ENCODE measurements around the gene SCUBE3.

Gene SCUBE3

GRCh38 chr6:35275744-35276260 lies 62.0 kb downstream of the SCUBE3 start:
- no peak for DNase-seq

GRCh38 chr6:35278708-35279107 lies 65.0 kb downstream of the SCUBE3 start:
- DNase-seq: no peak

DNA sequence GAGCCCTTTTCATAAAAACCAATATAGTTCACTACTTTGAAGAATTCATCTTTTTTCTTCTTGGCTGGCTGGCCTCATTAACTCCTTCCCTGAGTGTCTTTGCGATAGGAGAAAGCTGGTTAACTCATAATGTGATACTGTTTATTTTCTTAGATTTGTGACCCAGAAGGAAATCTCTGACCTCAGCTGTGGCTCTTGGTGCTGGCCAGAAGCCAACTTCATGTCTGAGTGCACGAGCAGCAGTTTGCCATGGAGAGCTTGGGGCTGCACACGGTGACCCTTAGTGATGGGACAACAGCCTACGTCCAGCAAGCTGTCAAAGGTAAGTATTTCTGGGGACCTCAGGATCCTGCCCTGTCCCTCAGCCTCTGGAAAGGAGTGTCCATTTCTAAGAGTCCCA lies 67.1 kb downstream of the SCUBE3 start:
- no peak for DNase-seq

DNA sequence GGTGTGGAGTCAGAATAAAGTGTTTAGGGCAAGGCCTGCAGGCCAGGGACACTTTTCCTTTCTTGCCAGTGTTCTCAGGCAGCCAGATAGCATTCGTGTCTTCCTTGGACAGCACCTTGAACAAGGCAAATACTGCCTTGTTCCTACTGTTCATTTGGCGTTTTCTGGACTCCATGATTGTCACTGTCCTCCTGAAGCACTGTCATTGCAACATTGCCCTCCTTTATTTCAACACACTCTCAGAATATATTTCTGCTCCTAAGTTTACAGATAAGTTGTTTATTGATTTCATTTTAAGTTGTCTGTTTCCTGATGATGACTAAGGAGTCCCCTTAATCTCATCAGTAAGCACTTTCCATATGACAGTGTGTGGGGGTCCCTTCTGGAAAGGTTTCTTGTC lies 68.7 kb downstream of the SCUBE3 start:
- DNase-seq: no peak

DNA sequence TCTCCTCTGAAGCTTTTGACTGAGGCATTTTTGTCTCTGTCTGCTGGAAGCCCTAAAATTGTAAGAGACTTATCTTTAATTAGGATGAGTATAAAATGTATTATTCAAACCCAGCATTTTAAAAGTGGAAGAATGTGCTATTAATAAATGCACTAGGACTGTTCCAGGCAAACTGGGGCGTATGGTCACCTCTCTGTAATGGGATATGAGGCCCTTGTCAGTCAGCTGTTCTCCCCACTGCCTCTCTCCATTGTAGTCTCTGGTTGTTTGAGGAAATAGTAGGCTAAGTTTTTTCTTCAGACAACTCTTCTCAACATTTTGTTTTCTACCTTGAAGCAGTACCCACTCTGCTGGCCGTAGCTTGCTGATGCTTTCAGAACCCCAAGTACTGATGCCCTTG lies 69.6 kb downstream of the SCUBE3 start:
- DNase-seq: no peak

DNA sequence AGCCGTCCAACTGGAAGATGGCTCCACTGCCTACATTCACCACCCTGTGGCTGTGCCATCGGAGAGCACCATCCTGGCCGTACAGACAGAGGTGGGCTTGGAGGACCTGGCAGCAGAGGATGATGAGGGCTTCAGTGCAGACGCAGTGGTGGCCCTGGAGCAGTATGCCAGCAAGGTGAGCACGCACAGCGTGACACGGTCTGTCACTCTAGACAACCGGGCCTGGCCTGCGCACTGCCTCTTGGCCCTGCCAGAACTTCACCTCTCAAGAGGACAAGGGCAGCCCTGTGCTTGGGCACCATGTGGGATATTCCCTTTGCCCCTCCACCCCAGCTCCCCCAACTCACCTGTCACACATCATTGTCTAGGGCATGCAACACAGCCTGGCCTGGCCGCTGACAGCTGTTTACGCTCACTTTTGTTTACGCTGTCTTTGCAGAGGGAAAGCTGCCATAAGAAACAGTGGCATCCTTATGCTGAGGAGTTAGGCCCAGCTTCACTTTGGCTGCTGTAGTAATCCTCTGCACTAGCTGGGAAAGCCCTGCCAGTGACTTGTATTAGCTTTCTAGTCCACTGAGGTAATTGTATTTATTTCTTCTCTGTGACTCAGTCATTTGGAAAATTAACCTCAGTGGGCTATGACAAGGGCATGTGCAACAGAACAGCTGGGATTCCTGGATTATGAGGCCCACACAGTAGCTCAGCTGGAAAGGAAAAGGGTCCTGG lies 74.1 kb downstream of the SCUBE3 start:
- DNase-seq: no peak

DNA sequence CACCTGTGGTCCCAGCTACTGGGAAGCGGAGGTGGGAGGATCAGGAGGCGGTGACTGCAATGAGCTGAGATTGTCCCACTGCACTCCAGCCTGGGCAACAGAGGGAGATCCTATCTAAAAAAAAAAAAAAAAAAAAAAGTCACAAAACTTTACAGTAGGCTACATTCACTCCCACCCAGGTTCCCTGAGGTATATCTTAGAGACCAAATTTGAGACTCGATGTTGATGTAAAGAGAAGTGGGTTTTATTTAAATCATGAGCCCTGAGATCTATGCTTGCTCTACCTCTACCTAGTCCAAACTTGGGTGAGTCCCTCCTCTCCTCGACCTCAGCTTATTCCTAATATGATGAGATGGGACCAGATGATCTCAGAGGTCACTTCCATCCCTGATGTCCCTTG lies 75.1 kb downstream of the SCUBE3 start:
- DNase-seq: no peak

- no peak for DNase-seq
These were observed 77.7 kb downstream of the SCUBE3 start for GRCh38 chr6:35291491-35291890.

GRCh38 chr6:35292494-35292893 lies 78.7 kb downstream of the SCUBE3 start:
- DNase-seq: no peak

GRCh38 chr6:35293681-35294080 lies 79.9 kb downstream of the SCUBE3 start:
- no peak for DNase-seq

- peak; percentile 16 for DNase-seq
These were observed 80.7 kb downstream of the SCUBE3 start for GRCh38 chr6:35294308-35294945.

GRCh38 chr6:35295036-35295435 lies 81.3 kb downstream of the SCUBE3 start:
- DNase-seq: no peak

DNA sequence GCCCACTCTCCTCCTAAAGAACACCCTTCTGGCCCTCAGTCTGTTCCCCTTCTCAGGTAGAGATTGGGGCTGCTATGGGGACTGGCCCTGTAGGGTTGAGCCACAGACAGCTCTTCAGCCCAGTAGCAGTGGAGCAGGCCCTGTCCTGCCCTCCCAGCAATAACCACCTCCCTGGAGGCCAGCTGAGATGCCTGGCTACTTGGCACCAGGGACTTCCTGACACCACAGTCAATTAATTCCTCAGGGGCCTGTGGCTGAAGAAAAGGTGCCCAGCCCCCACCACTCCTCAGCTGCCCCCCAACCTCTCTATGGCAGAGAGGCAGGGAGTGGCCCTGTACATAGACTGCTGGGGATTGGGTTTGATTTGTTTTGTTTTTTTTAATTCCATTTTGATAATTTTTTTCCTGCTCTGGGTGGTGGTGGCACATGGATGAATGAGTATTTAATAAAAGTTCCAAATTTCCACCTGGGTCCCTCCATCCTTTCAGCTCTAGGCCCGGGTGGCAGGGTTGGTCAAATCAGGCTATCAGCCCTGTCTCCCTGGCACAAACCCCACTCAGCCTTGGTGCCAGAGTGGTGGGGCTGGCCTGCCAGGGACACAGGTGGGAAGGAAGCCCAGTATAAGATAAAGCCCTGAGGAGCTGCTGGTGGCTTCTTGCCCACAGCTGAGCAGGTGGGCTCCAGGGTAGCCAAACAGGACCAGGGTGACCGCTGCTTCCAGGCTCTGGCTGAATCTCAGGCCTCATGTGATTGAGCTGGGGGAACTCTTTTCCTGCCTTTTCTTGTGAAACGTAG lies 82.0 kb downstream of the SCUBE3 start:
- DNase-seq: no peak

GRCh38 chr6:35296931-35297600 lies 83.3 kb downstream of the SCUBE3 start:
- DNase-seq: no peak

DNA sequence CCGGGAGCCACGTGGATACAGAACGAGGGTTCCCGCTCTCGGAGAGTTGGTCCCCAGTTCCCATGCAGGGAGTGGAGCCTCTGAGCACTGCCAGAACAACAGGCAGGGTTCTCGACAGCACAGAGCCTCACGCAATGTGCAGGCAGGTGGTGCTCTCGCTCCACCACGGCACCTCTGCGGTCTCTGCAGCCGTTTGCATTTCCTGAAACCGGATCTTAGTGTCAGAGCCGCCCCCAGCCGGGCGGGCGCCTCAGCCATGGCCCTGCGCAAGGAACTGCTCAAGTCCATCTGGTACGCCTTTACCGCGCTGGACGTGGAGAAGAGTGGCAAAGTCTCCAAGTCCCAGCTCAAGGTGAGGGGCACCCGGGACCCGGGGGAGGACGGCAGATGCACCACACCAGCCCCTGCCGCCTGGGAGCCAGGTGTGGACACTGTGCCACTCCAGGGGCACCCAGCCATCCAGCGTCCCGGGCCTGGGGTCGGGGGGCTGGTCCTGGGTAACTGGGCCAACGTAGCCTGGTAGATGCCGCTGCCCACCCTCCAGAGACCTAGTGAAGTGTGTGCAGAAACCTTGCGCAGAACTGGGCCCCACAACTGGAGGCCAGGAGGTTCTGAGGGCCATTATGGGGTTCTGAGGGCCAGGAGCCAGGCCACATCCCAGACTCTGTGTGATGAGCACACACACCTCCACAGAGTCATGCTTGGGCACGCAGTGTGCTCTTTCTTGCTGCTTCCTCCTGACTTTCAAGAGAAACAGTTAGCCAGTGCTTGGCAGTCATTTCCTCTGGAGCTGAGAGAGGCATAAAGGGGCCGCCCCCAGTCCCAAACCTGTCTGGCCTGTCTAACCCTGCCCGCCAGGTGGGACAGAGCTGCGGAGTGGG lies 84.1 kb downstream of the SCUBE3 start, which contains the start of gene DEF6:
Gene DEF6, plus strand, starts transcription at position 218 of the 881 bp plus-strand sequence. Its CDS starts 39 bp downstream, at position 257.
- peak; percentile 47 for DNase-seq

DNA sequence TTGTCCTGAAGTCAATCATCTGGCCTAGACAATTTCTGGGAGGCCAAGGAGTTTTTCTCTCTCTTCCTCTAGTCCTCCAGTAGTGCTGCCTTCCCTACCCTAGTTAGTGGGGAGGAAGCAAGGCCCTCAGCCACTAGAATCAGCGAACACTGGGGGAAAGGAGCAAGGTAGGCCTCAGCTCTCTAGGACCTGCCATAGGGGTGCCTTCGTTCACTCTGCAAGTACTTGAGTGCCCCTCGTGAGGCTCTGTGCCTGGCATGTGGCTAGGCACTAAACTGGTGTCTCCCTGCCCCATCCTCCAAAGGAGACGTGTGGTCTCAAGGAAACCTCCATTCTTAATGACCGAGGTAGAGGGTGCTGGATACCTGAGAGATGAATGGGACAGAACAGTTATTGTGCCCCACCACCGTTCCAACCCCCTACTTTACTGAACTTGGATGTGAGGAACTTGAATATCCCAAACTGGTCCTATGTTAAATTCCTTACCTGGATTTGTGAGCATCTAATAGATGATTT lies 84.9 kb downstream of the SCUBE3 start:
- DNase-seq: no peak

GRCh38 chr6:35299674-35300073 lies 85.9 kb downstream of the SCUBE3 start:
- no peak for DNase-seq

GRCh38 chr6:35300848-35301247 lies 87.1 kb downstream of the SCUBE3 start:
- DNase-seq: no peak
